Mesothelial cell of epicardium (in vitro differentiated cells): ENCODE measurements around the gene RALGPS1. TPM values are rescaled to one million over a fixed set of nuclear protein-coding genes. Genes with fewer than 3 reads are reported as not detected.

ENCODE experiments used
- DNase-seq, 2 experiments: peaks; one replicate each; pipeline ENCODE4 v3.0.0; 2021; ENCODE audit warnings: low spot score in 2 of 2; ENCODE audit not compliant: unreplicated experiment in 2 of 2
- H3K27ac Mint-ChIP-seq: 2 replicates; pipeline ENCODE4 v1.8.0; 2021; ENCODE audit warnings: mixed read lengths
- H3K27me3 Mint-ChIP-seq: 2 replicates; pipeline ENCODE4 v1.8.0; 2021; ENCODE audit warnings: low read depth, mixed read lengths
- H3K36me3 Mint-ChIP-seq: 2 replicates; pipeline ENCODE4 v1.8.0; 2021; ENCODE audit warnings: mixed read lengths
- H3K4me1 Mint-ChIP-seq: 2 replicates; pipeline ENCODE4 v1.8.0; 2021; ENCODE audit warnings: mixed read lengths
- H3K4me3 Mint-ChIP-seq: 2 replicates; pipeline ENCODE4 v1.8.0; 2021; ENCODE audit warnings: mild to moderate bottlenecking, moderate library complexity, mixed read lengths
- H3K9me3 Mint-ChIP-seq: 2 replicates; pipeline ENCODE4 v1.8.0; 2021; ENCODE audit warnings: mixed read lengths
- CTCF ChIP-seq: fragments of 200-600 bp; sonication (generic); IDR thresholded peaks from one replicate; pipeline ENCODE4 v1.5.0; 2021; ENCODE audit warnings: antibody characterized with exemption; ENCODE audit not compliant: unreplicated experiment
- total RNA-seq: library from RNA; stranded (reverse); gene quantifications from 3 replicates; pipeline ENCODE4 v1.2.1, GENCODE V29; 2021

RALGPS1 gene
- total RNA-seq, 1 donor from 2014 or later: 25.6 TPM

DNA sequence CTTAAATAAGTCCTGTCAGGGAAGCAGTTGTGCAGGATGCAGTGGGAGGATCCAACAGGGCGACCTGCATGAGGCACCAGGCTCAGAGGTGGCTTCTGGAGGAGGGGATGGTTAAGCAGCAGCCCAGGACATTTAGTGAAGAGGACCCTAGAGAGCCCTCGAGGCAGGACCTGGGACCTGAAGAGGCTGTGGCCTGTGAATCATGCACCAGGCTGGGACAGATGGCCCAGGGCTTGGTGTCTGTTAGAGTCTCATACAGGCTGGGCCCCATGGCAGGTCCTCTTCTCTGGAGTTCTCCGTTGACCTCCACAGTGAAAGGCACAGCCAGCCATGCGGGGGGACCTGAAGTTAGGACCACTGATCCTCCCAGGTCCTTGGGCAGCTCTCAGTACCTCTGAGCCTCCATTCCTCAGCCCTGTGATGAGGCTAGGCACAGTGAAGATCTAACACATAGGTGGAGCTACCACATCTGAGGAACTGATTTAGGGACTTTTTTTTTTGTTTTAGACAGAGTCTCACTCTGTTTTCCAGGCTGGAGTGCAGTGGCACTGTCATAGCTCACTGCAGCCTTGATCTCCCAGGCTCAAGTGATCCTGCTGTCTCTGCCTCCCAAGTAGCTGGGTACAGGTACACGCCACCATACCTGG is 289.2 kb downstream of the RALGPS1 start:
- peaks cover 12% of the 10 kb centered on the region for H3K4me1 Mint-ChIP-seq
- no peaks in the 10 kb centered on the region for H3K36me3 Mint-ChIP-seq
- no peak overlapping the region for H3K4me3 Mint-ChIP-seq
- no peaks in the 10 kb centered on the region for H3K9me3 Mint-ChIP-seq
- no peak for DNase-seq
- H3K27me3 Mint-ChIP-seq: no peaks in the 10 kb centered on the region
- TF ChIP-seq CTCF: no peak
- H3K27ac Mint-ChIP-seq: no peak overlapping the region

DNA sequence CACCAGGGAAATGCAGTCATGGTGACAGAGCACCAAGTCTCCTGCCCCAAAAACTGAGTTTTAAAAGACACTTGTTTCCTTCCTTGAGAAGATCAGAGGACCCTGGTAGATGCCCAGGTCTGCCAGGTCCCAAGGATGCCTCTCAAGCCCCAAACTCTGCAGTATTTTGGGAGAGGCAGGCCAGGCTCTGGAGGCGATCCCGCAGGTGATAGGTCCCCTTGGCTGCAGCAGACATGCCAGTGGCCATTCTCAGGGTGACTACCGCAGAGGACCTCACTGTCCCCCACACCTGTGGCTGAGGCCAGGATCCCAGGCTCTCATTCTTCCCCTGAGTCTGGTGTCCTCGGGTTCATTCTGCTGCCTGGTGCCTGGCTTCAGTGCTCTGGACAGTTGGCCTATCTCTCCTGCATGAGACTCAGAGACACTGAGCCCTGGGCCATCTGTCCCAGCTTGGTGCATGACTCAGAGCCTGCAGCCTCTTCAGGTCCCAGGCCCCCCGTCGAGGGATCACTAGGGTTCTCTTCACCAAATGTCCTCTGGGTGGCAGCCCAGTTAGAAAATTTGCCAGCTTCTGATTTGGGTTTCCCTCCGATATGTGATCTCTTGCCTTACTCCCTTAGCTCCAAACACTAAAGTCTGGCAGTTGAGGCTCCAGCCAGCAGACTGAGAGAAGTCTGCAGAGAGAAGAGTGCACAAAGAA is 290.3 kb downstream of the RALGPS1 start:
- no peak for TF ChIP-seq CTCF
- Mint-ChIP-seq H3K4me3 (no peak overlapping the region), H3K4me1 (peaks cover 15% of the 10 kb centered on the region), H3K27ac (no peak overlapping the region), H3K9me3 (no peaks in the 10 kb centered on the region), H3K36me3 (no peaks in the 10 kb centered on the region), H3K27me3 (no peaks in the 10 kb centered on the region)
- DNase-seq: no peak

DNA sequence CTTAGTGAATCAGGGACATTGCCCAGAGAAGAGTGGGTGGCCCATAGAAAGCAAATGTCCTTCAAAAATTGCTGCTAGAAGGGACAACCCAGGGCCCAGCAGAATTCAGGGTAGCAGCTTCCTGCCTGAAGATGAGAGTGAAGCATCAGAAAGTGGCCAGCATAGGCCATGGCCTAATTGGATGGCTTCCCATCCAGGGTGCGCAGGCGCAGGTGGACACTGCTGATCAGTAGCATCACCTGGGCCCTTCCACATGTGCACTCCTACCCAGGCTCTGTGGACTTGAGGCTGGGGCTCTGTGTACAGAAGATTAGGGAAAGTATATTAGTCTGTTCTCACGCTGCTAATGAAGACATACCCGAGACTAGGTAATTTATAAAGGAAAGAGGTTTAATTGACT is 291.4 kb downstream of the RALGPS1 start:
- Mint-ChIP-seq H3K27me3 (no peaks in the 10 kb centered on the region), H3K9me3 (no peaks in the 10 kb centered on the region), H3K4me3 (no peak overlapping the region), H3K4me1 (peaks cover 20% of the 10 kb centered on the region), H3K36me3 (no peaks in the 10 kb centered on the region), H3K27ac (no peak overlapping the region)
- TF ChIP-seq CTCF: no peak
- no peak for DNase-seq

GRCh38 chr9:127206666-127207065 is 292.1 kb downstream of the RALGPS1 start:
- peaks cover 22% of the 10 kb centered on the region for H3K4me1 Mint-ChIP-seq
- no peak for DNase-seq
- H3K36me3 Mint-ChIP-seq: no peaks in the 10 kb centered on the region
- no peaks in the 10 kb centered on the region for H3K27me3 Mint-ChIP-seq
- H3K27ac Mint-ChIP-seq: no peak overlapping the region
- no peak overlapping the region for H3K4me3 Mint-ChIP-seq
- TF ChIP-seq CTCF: no peak
- H3K9me3 Mint-ChIP-seq: no peaks in the 10 kb centered on the region

DNA sequence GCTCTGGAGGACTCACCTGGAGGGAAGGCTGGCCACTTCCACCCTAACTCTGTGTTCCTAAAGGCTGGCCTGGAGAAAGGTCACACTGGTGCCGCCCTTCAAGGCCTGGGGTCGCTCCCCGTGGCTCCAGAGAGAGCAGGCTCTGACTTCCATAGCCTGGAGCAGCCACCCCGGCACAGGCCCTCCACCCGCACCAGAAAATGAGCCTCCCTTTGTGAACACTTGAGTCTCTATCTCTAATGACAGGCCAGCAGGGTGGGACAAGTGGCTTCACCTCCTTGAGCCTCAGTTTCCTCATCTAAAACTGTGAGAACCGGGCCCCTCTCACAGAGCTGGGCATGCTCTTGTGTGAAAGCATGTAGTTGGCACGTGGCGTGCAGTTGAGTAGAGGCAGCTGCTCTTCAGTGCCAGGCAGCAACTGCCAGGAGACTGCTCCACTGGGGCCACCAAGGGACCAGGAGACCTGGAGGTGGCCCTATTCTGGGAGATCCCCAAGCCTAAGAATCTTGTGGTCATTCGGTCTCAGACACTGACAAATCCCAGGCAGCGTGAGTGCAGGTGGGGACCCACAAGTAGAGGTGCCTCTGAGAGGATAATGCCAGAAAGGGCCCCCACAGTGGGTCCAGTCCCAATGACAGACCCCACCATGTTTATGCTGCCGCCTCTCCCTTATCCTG is 293.3 kb downstream of the RALGPS1 start:
- H3K4me1 Mint-ChIP-seq: peaks cover 17% of the 10 kb centered on the region
- H3K27ac Mint-ChIP-seq: no peak overlapping the region
- H3K36me3 Mint-ChIP-seq: no peaks in the 10 kb centered on the region
- no peak for TF ChIP-seq CTCF
- no peak for DNase-seq
- H3K4me3 Mint-ChIP-seq: no peak overlapping the region
- H3K27me3 Mint-ChIP-seq: no peaks in the 10 kb centered on the region
- no peaks in the 10 kb centered on the region for H3K9me3 Mint-ChIP-seq
